ENCODE measurements around the gene RASSF5. TPM values are rescaled to one million over a fixed set of nuclear protein-coding genes. Genes with fewer than 3 reads are reported as not detected.

The RASSF5 gene
- total and polyA plus RNA-seq, 4 donors, result 4.8 to 10.0 (median 5.5) TPM

DNA sequence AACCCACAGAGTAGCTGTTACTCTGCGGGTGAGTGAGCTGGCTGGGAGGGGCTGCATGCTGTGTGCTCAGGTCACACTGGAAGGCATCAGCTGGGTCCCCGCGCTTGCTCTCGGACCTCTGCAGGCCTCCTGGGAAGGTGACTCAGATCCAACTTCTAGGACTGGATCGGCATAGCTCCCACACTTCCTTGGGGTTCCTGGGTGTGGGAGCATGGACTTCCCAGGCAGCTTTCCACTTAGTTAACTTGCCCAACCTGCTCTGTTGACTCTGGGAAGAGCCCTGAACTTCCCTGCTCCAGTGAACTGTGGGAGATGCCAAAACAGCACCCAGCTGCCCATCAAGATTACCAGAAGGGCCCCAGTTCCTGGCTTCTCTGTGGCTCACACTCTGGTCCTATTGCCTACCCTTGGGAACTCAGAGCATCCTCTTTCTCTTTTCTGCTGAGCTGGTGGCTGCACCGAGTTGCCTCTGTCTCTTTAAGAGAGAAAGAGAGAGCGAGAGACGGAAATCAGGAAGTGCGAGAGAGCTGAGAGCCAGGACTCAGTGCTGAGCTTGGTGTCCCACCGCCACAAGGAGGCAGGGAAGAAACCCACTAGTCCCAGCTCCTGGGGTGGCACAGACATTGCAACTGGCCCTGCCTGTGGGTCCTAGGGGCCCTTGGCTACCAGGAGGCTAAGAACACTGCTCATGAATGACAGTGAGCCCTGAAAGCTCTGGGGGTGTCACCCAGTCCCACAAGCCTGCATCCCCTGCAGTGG, 37.2 kb upstream of the RASSF5 start, which contains the start of gene IKBKE:
TSS of gene IKBKE (plus strand) at position 544 of the 759 bp plus-strand sequence. CDS start 2,752 bp downstream, outside the sequence.
- DNase-seq (ENCODE audit: low spot score), result no peak
- 19% methylated on average over 10 of the region's 10 CpGs for WGBS

DNA sequence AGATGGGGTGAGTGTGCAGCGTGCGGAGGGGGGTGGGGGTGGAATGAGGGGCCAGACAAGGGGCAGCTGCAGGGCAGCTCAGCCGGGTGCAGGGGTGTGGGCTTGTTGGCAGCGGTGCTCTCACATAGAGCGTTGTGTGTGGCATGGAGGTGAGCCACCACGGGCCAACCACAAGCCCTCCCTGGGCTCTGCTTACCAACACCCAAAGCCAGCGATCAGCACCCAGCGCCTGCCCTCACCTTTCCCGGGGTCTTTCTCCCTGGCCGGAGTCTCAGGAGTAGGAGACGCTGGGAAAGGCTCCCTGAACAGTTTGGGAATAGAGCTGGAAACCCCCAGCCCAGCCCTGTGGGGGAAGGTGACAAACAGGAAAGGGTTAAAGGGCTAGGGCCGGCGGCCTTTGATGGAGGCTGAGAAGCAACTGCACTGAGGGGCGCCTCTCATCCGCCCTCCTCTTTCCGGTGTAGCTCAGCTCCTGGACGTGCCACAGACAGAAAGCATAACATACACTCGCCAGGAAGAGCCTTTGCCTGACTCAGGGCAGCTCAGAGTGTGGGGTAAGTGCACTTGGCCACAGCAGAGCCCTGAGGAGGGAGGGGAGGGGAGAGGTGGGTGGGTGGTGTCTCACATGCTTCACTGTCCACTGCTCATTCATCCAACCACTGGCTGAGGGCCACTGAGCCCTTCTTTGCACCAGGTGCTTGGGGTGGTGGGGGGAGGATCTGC, 36.5 kb upstream of the RASSF5 start:
- Histone ChIP-seq H3K27me3 (ENCODE audit: control insufficient read depth in 4 of 4, insufficient read depth in 4 of 4, low read length in 3 of 4) (no peaks in the 10 kb centered on the region), H3K36me3 (ENCODE audit: control insufficient read depth in 4 of 4, insufficient read depth in 3 of 4, low read depth in 1 of 4, low read length in 3 of 4) (no peaks in the 10 kb centered on the region), H3K4me1 (ENCODE audit: control insufficient read depth in 4 of 4, insufficient read depth in 4 of 4, low read length in 3 of 4) (peaks cover 3 to 19% (median 7%) of the 10 kb centered on the region in 4 donors), H3K27ac (ENCODE audit: low read depth in 1 of 2, low read length in 2 of 2) (no peak overlapping the region), H3K9me3 (ENCODE audit: control insufficient read depth in 4 of 4, low read length in 3 of 4) (no peaks in the 10 kb centered on the region), H3K4me3 (ENCODE audit: low read depth in 1 of 3, low read length in 3 of 3) (peak overlapping the region; percentile 60 to 70 (median 69)), H3K9ac (ENCODE audit: low read depth in 1 of 2, low read length in 2 of 2) (peak overlapping the region in 1 of 2 donors; percentile 78)
- 15% methylated on average over 18 of the region's 18 CpGs for WGBS
- DNase-seq (ENCODE audit: low spot score), result no peak
- TF ChIP-seq EGR1 (IDR thresholded peaks at IDR 0.05; ENCODE audit: low read depth in 2 of 2), result no peak
- TF ChIP-seq HNF4A (conservative IDR thresholded peaks at IDR 0.05), result no peak
- TF ChIP-seq YY1 (IDR thresholded peaks at IDR 0.05), result no peak
- no peak for TF ChIP-seq FOXA2 (IDR thresholded peaks at IDR 0.05)
- no peak for TF ChIP-seq RAD21 (IDR thresholded peaks at IDR 0.05)
- TF ChIP-seq, protein P1, sequence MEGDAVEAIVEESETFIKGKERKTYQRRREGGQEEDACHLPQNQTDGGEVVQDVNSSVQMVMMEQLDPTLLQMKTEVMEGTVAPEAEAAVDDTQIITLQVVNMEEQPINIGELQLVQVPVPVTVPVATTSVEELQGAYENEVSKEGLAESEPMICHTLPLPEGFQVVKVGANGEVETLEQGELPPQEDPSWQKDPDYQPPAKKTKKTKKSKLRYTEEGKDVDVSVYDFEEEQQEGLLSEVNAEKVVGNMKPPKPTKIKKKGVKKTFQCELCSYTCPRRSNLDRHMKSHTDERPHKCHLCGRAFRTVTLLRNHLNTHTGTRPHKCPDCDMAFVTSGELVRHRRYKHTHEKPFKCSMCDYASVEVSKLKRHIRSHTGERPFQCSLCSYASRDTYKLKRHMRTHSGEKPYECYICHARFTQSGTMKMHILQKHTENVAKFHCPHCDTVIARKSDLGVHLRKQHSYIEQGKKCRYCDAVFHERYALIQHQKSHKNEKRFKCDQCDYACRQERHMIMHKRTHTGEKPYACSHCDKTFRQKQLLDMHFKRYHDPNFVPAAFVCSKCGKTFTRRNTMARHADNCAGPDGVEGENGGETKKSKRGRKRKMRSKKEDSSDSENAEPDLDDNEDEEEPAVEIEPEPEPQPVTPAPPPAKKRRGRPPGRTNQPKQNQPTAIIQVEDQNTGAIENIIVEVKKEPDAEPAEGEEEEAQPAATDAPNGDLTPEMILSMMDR (IDR thresholded peaks at IDR 0.05; ENCODE audit: low read depth, low read length, missing input control), result no peak
- no peak for TF ChIP-seq RXRA (IDR thresholded peaks at IDR 0.05)
- no peak for TF ChIP-seq GABPA (IDR thresholded peaks at IDR 0.05 in 1 of 2, conservative IDR thresholded peaks at IDR 0.05 in 1 of 2)
- no peak for TF ChIP-seq HNF4G (IDR thresholded peaks at IDR 0.05)
- TF ChIP-seq TAF1 (conservative IDR thresholded peaks at IDR 0.05), result no peak
- TF ChIP-seq, protein P2, sequence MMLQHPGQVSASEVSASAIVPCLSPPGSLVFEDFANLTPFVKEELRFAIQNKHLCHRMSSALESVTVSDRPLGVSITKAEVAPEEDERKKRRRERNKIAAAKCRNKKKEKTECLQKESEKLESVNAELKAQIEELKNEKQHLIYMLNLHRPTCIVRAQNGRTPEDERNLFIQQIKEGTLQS (IDR thresholded peaks at IDR 0.05), result no peak
- TF ChIP-seq, protein P3, sequence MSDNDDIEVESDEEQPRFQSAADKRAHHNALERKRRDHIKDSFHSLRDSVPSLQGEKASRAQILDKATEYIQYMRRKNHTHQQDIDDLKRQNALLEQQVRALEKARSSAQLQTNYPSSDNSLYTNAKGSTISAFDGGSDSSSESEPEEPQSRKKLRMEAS (IDR thresholded peaks at IDR 0.05), result no peak

More for the DNA sequence above, 37.2 kb upstream of the RASSF5 start, which contains the start of gene IKBKE:
- TF ChIP-seq EGR1 (IDR thresholded peaks at IDR 0.05; ENCODE audit: low read depth in 2 of 2) (no peak), RAD21 (IDR thresholded peaks at IDR 0.05) (peak in 1 of 2 donors; percentile 45)
- Histone ChIP-seq H3K4me1 (ENCODE audit: control insufficient read depth in 4 of 4, insufficient read depth in 4 of 4, low read length in 3 of 4) (peaks cover 3 to 19% (median 7%) of the 10 kb centered on the region in 4 donors), H3K9ac (ENCODE audit: low read depth in 1 of 2, low read length in 2 of 2) (peak within 1 kb of the TSS in 1 of 2 donors; percentile 78), H3K4me3 (ENCODE audit: low read depth in 1 of 3, low read length in 3 of 3) (peak within 1 kb of the TSS; percentile 60 to 70 (median 69)), H3K9me3 (ENCODE audit: control insufficient read depth in 4 of 4, low read length in 3 of 4) (no peaks in the 10 kb centered on the region), H3K27ac (ENCODE audit: low read depth in 1 of 2, low read length in 2 of 2) (no peak within 1 kb of the TSS), H3K27me3 (ENCODE audit: control insufficient read depth in 4 of 4, insufficient read depth in 4 of 4, low read length in 3 of 4) (no peaks in the 10 kb centered on the region), H3K36me3 (ENCODE audit: control insufficient read depth in 4 of 4, insufficient read depth in 3 of 4, low read depth in 1 of 4, low read length in 3 of 4) (no peaks in the 10 kb centered on the region)

DNA sequence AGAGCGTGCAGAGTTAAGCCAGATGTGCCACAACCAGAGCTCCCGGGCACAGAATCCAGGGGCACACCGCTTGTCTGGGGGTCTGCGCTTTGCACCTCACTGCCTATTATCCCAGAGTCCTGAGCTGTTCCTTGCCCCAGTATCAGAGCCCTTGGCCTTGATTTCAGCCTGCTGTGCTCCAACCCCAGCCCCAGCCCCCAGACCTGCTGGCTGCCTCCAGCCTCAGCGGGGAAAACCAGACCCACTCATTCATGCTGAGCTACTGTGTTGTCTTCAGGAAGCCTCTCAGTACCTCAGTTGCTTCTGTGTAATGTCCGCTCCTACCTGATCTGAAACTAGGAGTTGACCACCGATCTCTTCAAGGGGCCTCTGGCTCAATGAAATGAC, 35.9 kb upstream of the RASSF5 start:
- Histone ChIP-seq H3K4me1 (ENCODE audit: control insufficient read depth in 4 of 4, insufficient read depth in 4 of 4, low read length in 3 of 4) (peaks cover 3 to 19% (median 7%) of the 10 kb centered on the region in 4 donors), H3K27ac (ENCODE audit: low read depth in 1 of 2, low read length in 2 of 2) (no peak overlapping the region), H3K9me3 (ENCODE audit: control insufficient read depth in 4 of 4, low read length in 3 of 4) (no peaks in the 10 kb centered on the region), H3K36me3 (ENCODE audit: control insufficient read depth in 4 of 4, insufficient read depth in 3 of 4, low read depth in 1 of 4, low read length in 3 of 4) (peaks cover 0 to 2% (median 0%) of the 10 kb centered on the region in 4 donors), H3K4me3 (ENCODE audit: low read depth in 1 of 3, low read length in 3 of 3) (no peak overlapping the region), H3K27me3 (ENCODE audit: control insufficient read depth in 4 of 4, insufficient read depth in 4 of 4, low read length in 3 of 4) (no peaks in the 10 kb centered on the region), H3K9ac (ENCODE audit: low read depth in 1 of 2, low read length in 2 of 2) (no peak overlapping the region)
- DNase-seq (ENCODE audit: low spot score), result no peak
- WGBS, result 80% methylated on average over 7 of the region's 7 CpGs
- TF ChIP-seq, protein P4, sequence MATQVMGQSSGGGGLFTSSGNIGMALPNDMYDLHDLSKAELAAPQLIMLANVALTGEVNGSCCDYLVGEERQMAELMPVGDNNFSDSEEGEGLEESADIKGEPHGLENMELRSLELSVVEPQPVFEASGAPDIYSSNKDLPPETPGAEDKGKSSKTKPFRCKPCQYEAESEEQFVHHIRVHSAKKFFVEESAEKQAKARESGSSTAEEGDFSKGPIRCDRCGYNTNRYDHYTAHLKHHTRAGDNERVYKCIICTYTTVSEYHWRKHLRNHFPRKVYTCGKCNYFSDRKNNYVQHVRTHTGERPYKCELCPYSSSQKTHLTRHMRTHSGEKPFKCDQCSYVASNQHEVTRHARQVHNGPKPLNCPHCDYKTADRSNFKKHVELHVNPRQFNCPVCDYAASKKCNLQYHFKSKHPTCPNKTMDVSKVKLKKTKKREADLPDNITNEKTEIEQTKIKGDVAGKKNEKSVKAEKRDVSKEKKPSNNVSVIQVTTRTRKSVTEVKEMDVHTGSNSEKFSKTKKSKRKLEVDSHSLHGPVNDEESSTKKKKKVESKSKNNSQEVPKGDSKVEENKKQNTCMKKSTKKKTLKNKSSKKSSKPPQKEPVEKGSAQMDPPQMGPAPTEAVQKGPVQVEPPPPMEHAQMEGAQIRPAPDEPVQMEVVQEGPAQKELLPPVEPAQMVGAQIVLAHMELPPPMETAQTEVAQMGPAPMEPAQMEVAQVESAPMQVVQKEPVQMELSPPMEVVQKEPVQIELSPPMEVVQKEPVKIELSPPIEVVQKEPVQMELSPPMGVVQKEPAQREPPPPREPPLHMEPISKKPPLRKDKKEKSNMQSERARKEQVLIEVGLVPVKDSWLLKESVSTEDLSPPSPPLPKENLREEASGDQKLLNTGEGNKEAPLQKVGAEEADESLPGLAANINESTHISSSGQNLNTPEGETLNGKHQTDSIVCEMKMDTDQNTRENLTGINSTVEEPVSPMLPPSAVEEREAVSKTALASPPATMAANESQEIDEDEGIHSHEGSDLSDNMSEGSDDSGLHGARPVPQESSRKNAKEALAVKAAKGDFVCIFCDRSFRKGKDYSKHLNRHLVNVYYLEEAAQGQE (IDR thresholded peaks at IDR 0.05), result no peak
- TF ChIP-seq, protein P1 (IDR thresholded peaks at IDR 0.05; ENCODE audit: low read depth, low read length, missing input control), result no peak
- TF ChIP-seq, protein P5, sequence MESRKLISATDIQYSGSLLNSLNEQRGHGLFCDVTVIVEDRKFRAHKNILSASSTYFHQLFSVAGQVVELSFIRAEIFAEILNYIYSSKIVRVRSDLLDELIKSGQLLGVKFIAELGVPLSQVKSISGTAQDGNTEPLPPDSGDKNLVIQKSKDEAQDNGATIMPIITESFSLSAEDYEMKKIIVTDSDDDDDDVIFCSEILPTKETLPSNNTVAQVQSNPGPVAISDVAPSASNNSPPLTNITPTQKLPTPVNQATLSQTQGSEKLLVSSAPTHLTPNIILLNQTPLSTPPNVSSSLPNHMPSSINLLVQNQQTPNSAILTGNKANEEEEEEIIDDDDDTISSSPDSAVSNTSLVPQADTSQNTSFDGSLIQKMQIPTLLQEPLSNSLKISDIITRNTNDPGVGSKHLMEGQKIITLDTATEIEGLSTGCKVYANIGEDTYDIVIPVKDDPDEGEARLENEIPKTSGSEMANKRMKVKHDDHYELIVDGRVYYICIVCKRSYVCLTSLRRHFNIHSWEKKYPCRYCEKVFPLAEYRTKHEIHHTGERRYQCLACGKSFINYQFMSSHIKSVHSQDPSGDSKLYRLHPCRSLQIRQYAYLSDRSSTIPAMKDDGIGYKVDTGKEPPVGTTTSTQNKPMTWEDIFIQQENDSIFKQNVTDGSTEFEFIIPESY (IDR thresholded peaks at IDR 0.05), result no peak
- TF ChIP-seq HNF4G (IDR thresholded peaks at IDR 0.05) (no peak), YY1 (IDR thresholded peaks at IDR 0.05) (no peak)
